ENCODE data around the gene MPZ. TPM values are rescaled to one million over a fixed set of nuclear protein-coding genes. Genes with fewer than 3 reads are reported as not detected.

Gene MPZ
- total and polyA plus RNA-seq, 9 of the 15 experiments (the other 6 are each of a cell fraction or from before 2014, with no cell fraction given), result 0.22 to 16.6 (median 10.9) TPM

DNA sequence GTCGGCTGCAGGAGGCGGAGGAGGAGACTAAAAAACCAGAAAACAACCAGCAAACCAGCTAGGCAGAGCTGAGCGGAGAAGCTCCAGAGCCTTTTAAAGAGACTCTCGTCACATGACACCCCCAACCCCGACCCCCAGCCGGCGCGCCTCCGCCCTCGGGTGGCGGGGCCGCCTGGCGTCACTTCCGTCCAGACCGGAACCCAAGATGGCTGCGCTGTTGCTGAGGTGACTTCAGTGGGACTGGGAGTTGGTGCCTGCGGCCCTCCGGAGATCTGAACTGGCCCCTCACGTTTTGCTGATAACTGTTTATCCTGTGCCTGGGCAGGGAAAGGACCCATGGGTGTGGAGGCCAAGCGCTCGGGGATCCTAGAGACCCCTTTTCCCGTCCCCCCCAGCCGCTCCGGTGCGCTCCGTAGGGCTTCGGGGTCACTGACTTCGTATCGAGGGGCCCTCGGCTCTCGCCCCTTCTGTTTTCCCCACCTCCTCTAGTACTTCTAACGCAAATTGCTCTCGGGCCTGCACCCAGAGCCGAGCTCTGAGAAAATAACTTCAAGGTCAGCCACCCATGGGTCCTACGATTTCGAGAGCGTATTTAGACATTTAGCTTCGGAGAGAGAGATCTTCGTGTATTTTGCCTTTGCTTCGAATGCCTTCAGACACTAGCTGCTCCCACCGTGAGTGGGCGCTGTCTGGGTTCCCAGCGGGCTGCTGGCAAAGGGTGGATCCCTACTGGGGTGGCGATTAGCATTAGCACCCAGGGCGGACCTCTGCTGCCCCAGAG is 4.6 kb upstream of the MPZ start, which contains the start of gene SDHC (continued):
- TF ChIP-seq, protein P1, sequence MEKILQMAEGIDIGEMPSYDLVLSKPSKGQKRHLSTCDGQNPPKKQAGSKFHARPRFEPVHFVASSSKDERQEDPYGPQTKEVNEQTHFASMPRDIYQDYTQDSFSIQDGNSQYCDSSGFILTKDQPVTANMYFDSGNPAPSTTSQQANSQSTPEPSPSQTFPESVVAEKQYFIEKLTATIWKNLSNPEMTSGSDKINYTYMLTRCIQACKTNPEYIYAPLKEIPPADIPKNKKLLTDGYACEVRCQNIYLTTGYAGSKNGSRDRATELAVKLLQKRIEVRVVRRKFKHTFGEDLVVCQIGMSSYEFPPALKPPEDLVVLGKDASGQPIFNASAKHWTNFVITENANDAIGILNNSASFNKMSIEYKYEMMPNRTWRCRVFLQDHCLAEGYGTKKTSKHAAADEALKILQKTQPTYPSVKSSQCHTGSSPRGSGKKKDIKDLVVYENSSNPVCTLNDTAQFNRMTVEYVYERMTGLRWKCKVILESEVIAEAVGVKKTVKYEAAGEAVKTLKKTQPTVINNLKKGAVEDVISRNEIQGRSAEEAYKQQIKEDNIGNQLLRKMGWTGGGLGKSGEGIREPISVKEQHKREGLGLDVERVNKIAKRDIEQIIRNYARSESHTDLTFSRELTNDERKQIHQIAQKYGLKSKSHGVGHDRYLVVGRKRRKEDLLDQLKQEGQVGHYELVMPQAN (IDR thresholded peaks at IDR 0.05; ENCODE audit: borderline replicate concordance), result peak; percentile 23; the same call in 1 of the 2 replicates
- TF ChIP-seq POLR2B (IDR thresholded peaks at IDR 0.05; ENCODE audit: low read depth, partially characterized antibody) (peak; percentile 92), ZNF696 (CRISPR knock-in tag; conservative IDR thresholded peaks at IDR 0.05) (no peak), ZNF175 (CRISPR knock-in tag; IDR thresholded peaks at IDR 0.05; ENCODE audit: low read depth) (peak; percentile 59; the same call in 1 of the 2 replicates), DACH1 (IDR thresholded peaks at IDR 0.05; ENCODE audit: partially characterized antibody) (no peak), LARP7 (IDR thresholded peaks at IDR 0.05) (no peak), ZSCAN29 (IDR thresholded peaks at IDR 0.05) (peak; percentile 68; the same call in 1 of the 2 replicates), KDM5B (IDR thresholded peaks at IDR 0.05; ENCODE audit: insufficient replicate concordance, low read depth, low read length) (peak; percentile 96), RCOR1 (IDR thresholded peaks at IDR 0.05; ENCODE audit: borderline replicate concordance in 1 of 2, low read depth in 2 of 2, low read length in 2 of 2) (0 out of 4 replicates have a peak, but pooled peaks of 1 of the 2 experiments have one; percentile 27), TAL1 (IDR thresholded peaks at IDR 0.05) (no peak; the same call in 1 of the 2 replicates), POLR2H (tag; IDR thresholded peaks at IDR 0.05; ENCODE audit: low read depth) (peak; percentile 90), HNRNPL (IDR thresholded peaks at IDR 0.05; ENCODE audit: low read depth, low read length) (no peak), ZNF589 (CRISPR knock-in tag; IDR thresholded peaks at IDR 0.05; ENCODE audit: low read depth) (peak; percentile 66), ZNF668 (CRISPR knock-in tag; IDR thresholded peaks at IDR 0.05) (no peak), ETV5 (CRISPR knock-in tag; IDR thresholded peaks at IDR 0.05; ENCODE audit: low read depth) (peak; percentile 76; the same call in 1 of the 2 replicates), ZNF764 (CRISPR knock-in tag; IDR thresholded peaks at IDR 0.05; ENCODE audit: low read depth) (no peak)
- TF ChIP-seq, protein P2, sequence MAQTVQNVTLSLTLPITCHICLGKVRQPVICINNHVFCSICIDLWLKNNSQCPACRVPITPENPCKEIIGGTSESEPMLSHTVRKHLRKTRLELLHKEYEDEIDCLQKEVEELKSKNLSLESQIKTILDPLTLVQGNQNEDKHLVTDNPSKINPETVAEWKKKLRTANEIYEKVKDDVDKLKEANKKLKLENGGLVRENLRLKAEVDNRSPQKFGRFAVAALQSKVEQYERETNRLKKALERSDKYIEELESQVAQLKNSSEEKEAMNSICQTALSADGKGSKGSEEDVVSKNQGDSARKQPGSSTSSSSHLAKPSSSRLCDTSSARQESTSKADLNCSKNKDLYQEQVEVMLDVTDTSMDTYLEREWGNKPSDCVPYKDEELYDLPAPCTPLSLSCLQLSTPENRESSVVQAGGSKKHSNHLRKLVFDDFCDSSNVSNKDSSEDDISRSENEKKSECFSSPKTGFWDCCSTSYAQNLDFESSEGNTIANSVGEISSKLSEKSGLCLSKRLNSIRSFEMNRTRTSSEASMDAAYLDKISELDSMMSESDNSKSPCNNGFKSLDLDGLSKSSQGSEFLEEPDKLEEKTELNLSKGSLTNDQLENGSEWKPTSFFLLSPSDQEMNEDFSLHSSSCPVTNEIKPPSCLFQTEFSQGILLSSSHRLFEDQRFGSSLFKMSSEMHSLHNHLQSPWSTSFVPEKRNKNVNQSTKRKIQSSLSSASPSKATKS (CRISPR knock-in tag; IDR thresholded peaks at IDR 0.05), result no peak
- TF ChIP-seq, protein P3, sequence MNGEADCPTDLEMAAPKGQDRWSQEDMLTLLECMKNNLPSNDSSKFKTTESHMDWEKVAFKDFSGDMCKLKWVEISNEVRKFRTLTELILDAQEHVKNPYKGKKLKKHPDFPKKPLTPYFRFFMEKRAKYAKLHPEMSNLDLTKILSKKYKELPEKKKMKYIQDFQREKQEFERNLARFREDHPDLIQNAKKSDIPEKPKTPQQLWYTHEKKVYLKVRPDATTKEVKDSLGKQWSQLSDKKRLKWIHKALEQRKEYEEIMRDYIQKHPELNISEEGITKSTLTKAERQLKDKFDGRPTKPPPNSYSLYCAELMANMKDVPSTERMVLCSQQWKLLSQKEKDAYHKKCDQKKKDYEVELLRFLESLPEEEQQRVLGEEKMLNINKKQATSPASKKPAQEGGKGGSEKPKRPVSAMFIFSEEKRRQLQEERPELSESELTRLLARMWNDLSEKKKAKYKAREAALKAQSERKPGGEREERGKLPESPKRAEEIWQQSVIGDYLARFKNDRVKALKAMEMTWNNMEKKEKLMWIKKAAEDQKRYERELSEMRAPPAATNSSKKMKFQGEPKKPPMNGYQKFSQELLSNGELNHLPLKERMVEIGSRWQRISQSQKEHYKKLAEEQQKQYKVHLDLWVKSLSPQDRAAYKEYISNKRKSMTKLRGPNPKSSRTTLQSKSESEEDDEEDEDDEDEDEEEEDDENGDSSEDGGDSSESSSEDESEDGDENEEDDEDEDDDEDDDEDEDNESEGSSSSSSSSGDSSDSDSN (IDR thresholded peaks at IDR 0.05; ENCODE audit: borderline replicate concordance in 1 of 2, low read depth in 2 of 2, low read length in 2 of 2), result no peak
